Activated T-cell treated with anti-CD3 and anti-CD28 coated beads, Interleukin-2, amount 50 U/mL, for 72 hours (primary cell): ENCODE measurements around the gene CCDC15. TPM values are rescaled to one million over a fixed set of nuclear protein-coding genes. Genes with fewer than 3 reads are reported as not detected.

Source experiments
- ATAC-seq, 2 donors: fragments of 150-1000 bp; cut with Tn5 transposase; replicated peaks in 1 of 2; 2 replicates each; pipeline ENCODE4 v1.10.0; 2021; ENCODE audit warnings: moderate library complexity in 2 of 2, mild to moderate bottlenecking in 1 of 2
- DNase-seq, 2 donors: peaks; one replicate each; pipeline ENCODE4 v3.0.0; 2021 to 2022; ENCODE audit warnings: mixed read lengths in 1 of 2
- H3K27ac Mint-ChIP-seq: one replicate; pipeline ENCODE4 v1.8.0; 2022; ENCODE audit warnings: mild to moderate bottlenecking, moderate library complexity, mixed read lengths
- H3K27me3 Mint-ChIP-seq: one replicate; pipeline ENCODE4 v1.8.0; 2022; ENCODE audit warnings: low read depth, mixed read lengths
- H3K36me3 Mint-ChIP-seq, 2 donors: one replicate each; pipeline ENCODE4 v1.8.0; 2022; ENCODE audit warnings: mixed read lengths in 2 of 2, mild to moderate bottlenecking in 1 of 2; ENCODE audit not compliant: insufficient read depth in 2 of 2
- H3K4me1 Mint-ChIP-seq: one replicate; pipeline ENCODE4 v1.8.0; 2022; ENCODE audit warnings: low read depth, mixed read lengths
- H3K4me3 Mint-ChIP-seq, 2 donors: one replicate each; pipeline ENCODE4 v1.8.0; 2022; ENCODE audit warnings: mild to moderate bottlenecking in 2 of 2, mixed read lengths in 2 of 2, moderate library complexity in 2 of 2
- H3K9me3 Mint-ChIP-seq, 2 donors: one replicate each; pipeline ENCODE4 v1.8.0; 2022; ENCODE audit warnings: mixed read lengths in 2 of 2
- total RNA-seq, 2 donors: library from RNA; stranded (reverse); gene quantifications; one replicate each; pipeline ENCODE4 v1.2.3, GENCODE V29; 2022

CCDC15 gene
- total RNA-seq, 2 donors from 2014 or later, result 9.1 to 9.9 TPM

- Mint-ChIP-seq H3K4me1 (peaks cover under 1% of the 10 kb centered on the region), H3K36me3 (no peaks in the 10 kb centered on the region), H3K27me3 (no peaks in the 10 kb centered on the region), H3K4me3 (no peak overlapping the region), H3K27ac (no peak overlapping the region), H3K9me3 (no peaks in the 10 kb centered on the region)
- DNase-seq (no peak), ATAC-seq (no peak)
Observed at GRCh38 chr11:125076378-125076945, 122.5 kb downstream of the CCDC15 start.

- Mint-ChIP-seq H3K27ac (no peak overlapping the region), H3K9me3 (no peaks in the 10 kb centered on the region), H3K4me1 (no peaks in the 10 kb centered on the region), H3K27me3 (no peaks in the 10 kb centered on the region), H3K36me3 (no peaks in the 10 kb centered on the region), H3K4me3 (no peak overlapping the region)
- DNase-seq (no peak), ATAC-seq (no peak)
Observed at GRCh38 chr11:125078016-125078415, 124.0 kb downstream of the CCDC15 start.

- Mint-ChIP-seq H3K9me3 (no peaks in the 10 kb centered on the region), H3K4me3 (no peak overlapping the region), H3K27ac (no peak overlapping the region), H3K27me3 (no peaks in the 10 kb centered on the region), H3K4me1 (no peaks in the 10 kb centered on the region), H3K36me3 (no peaks in the 10 kb centered on the region)
- no peak for ATAC-seq
- DNase-seq, result no peak
Observed at GRCh38 chr11:125078516-125079140, 124.6 kb downstream of the CCDC15 start.

GRCh38 chr11:125079151-125079877 is 125.3 kb downstream of the CCDC15 start:
- DNase-seq, result no peak
- H3K27ac Mint-ChIP-seq, result no peak overlapping the region
- no peaks in the 10 kb centered on the region for H3K4me1 Mint-ChIP-seq
- no peaks in the 10 kb centered on the region for H3K36me3 Mint-ChIP-seq
- H3K27me3 Mint-ChIP-seq, result no peaks in the 10 kb centered on the region
- no peak for ATAC-seq
- no peaks in the 10 kb centered on the region for H3K9me3 Mint-ChIP-seq
- H3K4me3 Mint-ChIP-seq, result no peak overlapping the region

DNA sequence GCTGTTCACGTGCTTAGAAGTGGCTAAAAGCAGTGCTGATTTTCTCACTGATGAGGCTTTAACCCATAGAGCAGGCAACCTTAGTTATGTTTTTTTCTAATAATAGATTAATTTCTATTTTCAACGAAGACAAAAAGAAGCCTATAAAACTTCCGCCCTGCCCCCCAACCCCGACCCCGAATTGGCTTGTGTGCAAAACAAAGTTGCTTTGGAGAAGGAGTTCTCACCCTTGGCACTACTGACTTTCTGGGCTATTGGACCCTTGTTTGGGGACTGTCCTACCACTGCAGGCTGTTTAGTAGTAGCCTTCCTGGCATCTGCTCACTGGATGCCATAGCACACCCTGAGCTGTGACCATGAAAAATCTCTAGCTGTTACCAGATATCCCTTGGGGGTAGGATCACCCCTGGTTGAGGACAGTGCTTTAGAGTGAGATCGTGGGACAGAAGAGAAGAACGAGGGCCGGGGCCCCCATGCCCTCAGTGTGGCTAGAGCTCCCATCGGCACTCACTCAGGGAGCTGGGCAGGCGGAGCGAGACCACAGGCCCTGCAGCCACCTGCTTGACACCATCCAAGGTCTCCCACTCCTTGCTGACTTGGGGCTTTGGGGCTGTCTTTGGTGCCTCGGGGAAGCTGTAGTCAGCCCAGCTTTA is 126.0 kb downstream of the CCDC15 start:
- Mint-ChIP-seq H3K4me3 (no peak overlapping the region), H3K36me3 (no peaks in the 10 kb centered on the region), H3K27ac (no peak overlapping the region), H3K4me1 (no peaks in the 10 kb centered on the region), H3K9me3 (no peaks in the 10 kb centered on the region), H3K27me3 (no peaks in the 10 kb centered on the region)
- DNase-seq, result no peak
- ATAC-seq, result no peak

GRCh38 chr11:125080531-125080911 is 126.5 kb downstream of the CCDC15 start:
- Mint-ChIP-seq H3K4me1 (no peaks in the 10 kb centered on the region), H3K9me3 (no peaks in the 10 kb centered on the region), H3K27ac (no peak overlapping the region), H3K27me3 (no peaks in the 10 kb centered on the region), H3K4me3 (no peak overlapping the region), H3K36me3 (no peaks in the 10 kb centered on the region)
- ATAC-seq (no peak), DNase-seq (no peak)

DNA sequence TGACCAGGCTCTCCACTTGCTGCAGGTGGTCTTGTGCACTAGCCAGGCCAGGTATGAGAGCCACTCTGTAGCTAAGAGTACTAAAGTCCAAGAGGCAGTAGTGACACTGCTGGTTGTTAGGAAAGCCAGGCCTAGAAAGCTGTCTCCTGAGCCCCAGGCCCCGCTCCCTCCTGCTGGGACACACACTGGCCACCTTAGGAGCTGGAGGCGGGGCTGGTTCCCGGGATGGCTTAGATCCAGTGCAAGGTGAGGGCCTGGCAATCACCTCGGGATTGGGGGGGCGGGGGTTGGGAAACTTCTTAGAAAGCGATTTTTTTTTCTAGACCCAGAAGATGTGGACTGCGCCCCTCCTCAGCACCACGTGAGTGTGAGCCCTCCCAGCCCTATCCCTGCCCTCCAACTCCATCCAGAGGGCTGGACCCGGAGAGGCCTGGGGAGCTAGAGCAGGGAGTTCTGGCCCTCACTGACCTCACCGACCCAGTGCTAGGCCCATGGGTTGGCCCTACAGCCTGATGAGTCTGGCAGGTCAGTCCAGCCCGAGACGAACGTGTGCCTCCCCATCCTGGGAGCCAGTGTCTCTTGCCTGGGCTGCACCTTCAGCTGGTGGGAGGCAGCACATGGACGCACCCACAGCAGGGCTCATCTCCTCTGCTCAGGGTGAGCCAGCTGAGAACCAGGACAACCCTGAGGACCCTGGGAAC is 127.2 kb downstream of the CCDC15 start:
- ATAC-seq, result no peak
- Mint-ChIP-seq H3K27ac (no peak overlapping the region), H3K9me3 (no peaks in the 10 kb centered on the region), H3K4me1 (no peaks in the 10 kb centered on the region), H3K27me3 (no peaks in the 10 kb centered on the region), H3K36me3 (no peaks in the 10 kb centered on the region), H3K4me3 (no peak overlapping the region)
- no peak for DNase-seq

GRCh38 chr11:125082040-125082439 is 128.0 kb downstream of the CCDC15 start:
- no peaks in the 10 kb centered on the region for H3K36me3 Mint-ChIP-seq
- H3K4me3 Mint-ChIP-seq, result no peak overlapping the region
- H3K4me1 Mint-ChIP-seq, result no peaks in the 10 kb centered on the region
- H3K27me3 Mint-ChIP-seq, result no peaks in the 10 kb centered on the region
- no peak for ATAC-seq
- no peak for DNase-seq
- H3K27ac Mint-ChIP-seq, result no peak overlapping the region
- no peaks in the 10 kb centered on the region for H3K9me3 Mint-ChIP-seq

DNA sequence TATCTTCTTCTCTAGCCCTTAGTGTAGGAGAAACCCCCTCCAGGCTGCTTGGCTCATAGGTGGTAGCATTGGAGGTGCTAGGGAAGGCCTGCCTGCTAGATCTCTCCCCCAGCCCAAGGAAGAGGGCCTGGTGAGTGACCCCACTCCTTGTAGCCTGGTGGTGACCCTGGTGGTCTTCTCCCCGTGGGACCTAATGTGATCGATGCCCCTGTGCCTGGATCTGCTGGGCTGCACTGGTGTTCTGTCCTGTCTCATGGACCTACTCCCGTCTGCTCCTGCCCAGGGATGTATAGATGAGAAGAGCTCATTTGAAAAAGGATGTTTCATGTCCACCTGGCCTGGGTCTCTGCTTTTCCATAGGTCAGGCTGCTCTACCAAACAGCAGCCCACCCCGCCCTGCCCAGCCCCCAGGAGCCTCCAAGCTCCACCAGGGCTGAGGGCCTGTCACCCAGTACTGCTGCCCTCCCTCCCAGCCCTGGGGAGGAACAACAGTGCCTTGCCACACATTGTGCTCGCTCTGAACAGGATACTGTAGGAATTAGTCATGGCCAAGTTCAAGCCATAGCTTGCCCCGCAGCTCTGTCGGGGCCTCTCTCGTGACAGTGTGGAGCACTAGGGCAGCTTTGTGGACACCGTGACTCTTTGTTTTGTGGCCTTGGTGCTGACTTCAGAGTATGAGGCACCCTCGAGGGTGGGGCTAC is 128.8 kb downstream of the CCDC15 start:
- Mint-ChIP-seq H3K36me3 (no peaks in the 10 kb centered on the region), H3K27ac (no peak overlapping the region), H3K27me3 (no peaks in the 10 kb centered on the region), H3K4me1 (no peaks in the 10 kb centered on the region), H3K9me3 (no peaks in the 10 kb centered on the region), H3K4me3 (no peak overlapping the region)
- DNase-seq (no peak), ATAC-seq (no peak)

- no peak for ATAC-seq
- Mint-ChIP-seq H3K27me3 (no peaks in the 10 kb centered on the region), H3K36me3 (no peaks in the 10 kb centered on the region), H3K9me3 (no peaks in the 10 kb centered on the region), H3K4me3 (no peak overlapping the region), H3K4me1 (no peaks in the 10 kb centered on the region), H3K27ac (no peak overlapping the region)
- no peak for DNase-seq
Observed at GRCh38 chr11:125083312-125084056, 129.5 kb downstream of the CCDC15 start.

- ATAC-seq, result no peak
- no peaks in the 10 kb centered on the region for H3K9me3 Mint-ChIP-seq
Observed at GRCh38 chr11:125084057-125084416, 130.0 kb downstream of the CCDC15 start.

DNA sequence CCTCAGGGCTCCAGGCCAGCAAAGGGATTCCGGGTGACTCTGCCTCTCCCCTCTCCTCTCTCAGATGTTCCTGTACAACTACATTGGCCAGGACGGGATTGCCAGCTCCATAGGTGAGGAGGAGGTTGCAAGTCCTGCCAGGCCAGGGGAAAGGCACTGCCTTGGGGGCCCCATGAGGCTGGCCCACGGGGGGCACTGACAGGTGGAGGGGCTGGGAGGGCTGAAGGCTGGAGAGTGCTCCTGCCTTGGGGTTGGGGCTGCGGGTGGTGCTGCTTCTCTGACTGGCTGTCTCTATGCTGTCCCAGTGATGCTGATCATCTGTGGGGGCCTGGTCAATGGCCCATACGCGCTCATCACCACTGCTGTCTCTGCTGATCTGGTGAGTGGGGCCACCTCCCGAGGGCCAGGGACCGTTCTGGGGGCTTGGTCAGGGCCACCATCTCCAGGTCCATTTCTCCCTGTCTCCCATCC is 130.8 kb downstream of the CCDC15 start:
- ATAC-seq (no peak), DNase-seq (no peak)
- no peaks in the 10 kb centered on the region for H3K4me1 Mint-ChIP-seq
- H3K27ac Mint-ChIP-seq, result no peak overlapping the region
- no peaks in the 10 kb centered on the region for H3K36me3 Mint-ChIP-seq
- no peaks in the 10 kb centered on the region for H3K9me3 Mint-ChIP-seq
- no peak overlapping the region for H3K4me3 Mint-ChIP-seq
- no peaks in the 10 kb centered on the region for H3K27me3 Mint-ChIP-seq

More at GRCh38 chr11:125084057-125084416, 130.0 kb downstream of the CCDC15 start:
- Mint-ChIP-seq H3K36me3 (no peaks in the 10 kb centered on the region), H3K27me3 (no peaks in the 10 kb centered on the region), H3K27ac (no peak overlapping the region), H3K4me3 (no peak overlapping the region), H3K4me1 (no peaks in the 10 kb centered on the region)
- DNase-seq, result no peak
